HG03575 (cell line): ENCODE data around the gene FARP1.

Source experiments
- ATAC-seq: cut with Tn5 transposase; IDR thresholded peaks from one replicate; pipeline ENCODE4 v1.9.1; 2021; ENCODE audit not compliant: unreplicated experiment, insufficient number of reproducible peaks, low FRiP score; ENCODE audit errors: extremely low read depth

The FARP1 gene

DNA sequence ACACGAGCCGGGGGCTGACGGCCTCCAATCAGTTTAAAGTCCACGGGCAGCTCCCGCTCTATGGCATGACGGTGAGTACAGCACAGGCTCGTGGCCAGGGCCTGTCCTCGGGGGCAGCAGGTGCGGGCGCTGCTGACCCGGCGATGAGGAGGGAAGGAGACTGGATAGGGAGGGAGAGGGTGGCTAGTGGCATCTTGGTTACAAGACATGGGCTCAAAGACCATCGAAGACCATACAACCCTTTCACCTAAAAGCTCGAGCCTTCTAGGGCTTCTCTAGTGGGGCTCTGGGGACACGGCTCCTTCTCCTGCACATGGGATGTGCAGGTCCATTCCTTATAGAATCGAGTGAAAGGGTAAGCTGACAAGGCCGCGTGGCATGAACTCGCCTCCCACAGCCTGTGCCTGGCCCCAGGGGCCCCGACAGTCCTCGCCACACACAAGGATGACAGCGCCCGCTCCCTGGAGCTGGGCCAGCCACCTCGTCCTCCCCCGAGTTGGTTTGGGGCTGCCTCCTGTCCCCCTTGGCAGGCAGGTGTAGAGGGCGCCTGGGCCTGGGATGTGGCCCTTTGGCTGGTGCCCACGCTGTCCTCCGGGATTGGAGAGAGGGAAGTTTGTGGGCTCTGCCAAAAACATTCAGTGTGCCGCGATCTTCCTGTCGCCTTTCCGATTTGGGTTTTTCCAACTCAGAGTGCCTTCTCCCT lies 296.4 kb downstream of the FARP1 start:
- ATAC-seq: no peak

GRCh38 chr13:98439896-98440295 lies 297.0 kb downstream of the FARP1 start:
- no peak for ATAC-seq

GRCh38 chr13:98440390-98441055 lies 297.6 kb downstream of the FARP1 start:
- ATAC-seq: no peak

- ATAC-seq: no peak
Observed at GRCh38 chr13:98441056-98441676, 298.3 kb downstream of the FARP1 start.

GRCh38 chr13:98442391-98443230 lies 299.7 kb downstream of the FARP1 start:
- ATAC-seq: no peak

DNA sequence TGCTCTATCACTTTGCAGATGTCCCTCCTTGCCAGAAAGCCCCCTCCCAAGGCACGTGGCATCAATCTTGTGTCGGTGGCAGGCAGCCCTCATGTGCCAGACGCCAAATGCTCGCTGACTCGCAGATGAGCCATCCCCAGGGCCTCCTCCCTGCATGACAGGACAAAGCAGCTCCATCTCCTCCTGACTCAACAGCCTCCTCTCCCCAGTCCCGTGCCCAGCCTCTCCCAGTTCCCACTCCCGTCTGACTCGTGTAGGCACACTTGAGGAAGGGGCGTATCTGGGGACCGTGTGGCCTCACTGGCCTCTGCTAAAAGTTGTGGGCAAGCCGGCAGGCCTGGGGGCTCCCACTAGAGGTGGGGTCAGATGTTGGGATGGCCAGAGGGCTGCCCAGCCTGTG lies 300.4 kb downstream of the FARP1 start:
- no peak for ATAC-seq

- ATAC-seq: no peak
Observed at GRCh38 chr13:98443800-98444325, 301.0 kb downstream of the FARP1 start.

GRCh38 chr13:98444381-98444780 lies 301.5 kb downstream of the FARP1 start:
- ATAC-seq: no peak

DNA sequence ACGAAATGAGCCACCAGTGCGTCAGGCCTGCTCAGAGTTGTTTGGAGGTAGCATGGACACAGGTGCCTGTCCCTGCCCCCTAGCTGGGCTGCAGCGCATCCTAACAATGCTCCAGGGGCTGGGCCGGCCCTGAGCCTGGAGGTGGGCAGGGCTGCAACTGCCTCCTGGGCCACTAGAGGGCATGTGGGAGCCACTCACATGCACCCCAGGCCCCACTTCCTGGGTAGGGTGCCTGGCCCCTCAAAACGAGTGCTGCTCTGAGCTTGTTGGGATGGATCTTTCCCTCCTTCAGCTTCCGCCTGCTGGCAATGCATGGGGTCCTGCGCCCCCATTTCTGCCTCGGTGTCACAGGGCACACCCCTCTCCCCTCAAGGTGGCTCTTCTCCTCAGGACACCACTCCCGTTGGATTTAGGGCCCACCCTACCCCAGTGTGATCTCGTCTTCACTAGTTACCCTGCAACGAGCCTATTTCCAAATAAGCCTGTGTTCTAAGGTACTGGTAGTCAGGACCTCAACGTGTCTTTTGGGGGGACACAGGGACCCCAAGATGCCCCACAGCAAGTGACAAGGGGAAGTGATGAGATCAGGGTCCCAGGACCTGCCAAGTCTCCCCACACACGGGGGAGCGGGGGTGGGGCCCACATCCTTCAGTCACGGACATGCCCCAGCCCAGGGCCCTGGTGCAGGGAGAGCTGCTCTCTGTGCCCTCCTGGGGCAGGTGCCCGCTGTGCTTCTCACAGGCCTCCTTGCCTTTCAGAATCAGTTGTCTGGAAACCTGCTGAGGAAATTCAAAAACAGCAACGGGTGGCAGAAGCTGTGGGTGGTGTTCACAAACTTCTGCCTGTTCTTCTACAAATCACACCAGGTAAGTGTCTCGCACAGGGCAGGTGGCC lies 302.7 kb downstream of the FARP1 start:
- no peak for ATAC-seq

GRCh38 chr13:98446234-98446621 lies 303.3 kb downstream of the FARP1 start:
- ATAC-seq: no peak

DNA sequence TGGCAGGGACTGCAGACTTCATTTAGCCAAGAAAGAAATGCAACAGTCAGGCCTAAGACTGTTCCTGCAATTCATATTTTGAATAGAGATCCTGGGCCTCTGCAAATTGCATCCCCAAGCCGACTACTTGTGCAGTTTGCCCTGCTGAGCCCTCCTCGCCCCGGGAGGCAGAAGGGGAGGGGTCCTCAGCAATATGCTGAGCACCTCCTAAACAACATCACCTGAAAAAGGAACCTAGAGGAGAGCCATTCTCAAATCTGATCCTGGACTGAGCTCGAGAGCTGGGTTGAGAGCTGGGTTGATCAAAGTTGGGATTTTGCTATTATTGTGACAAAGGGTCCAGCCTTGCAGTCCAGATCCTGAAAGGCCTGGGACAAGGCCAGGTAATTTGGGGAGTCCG lies 304.2 kb downstream of the FARP1 start:
- no peak for ATAC-seq

- no peak for ATAC-seq
Observed at GRCh38 chr13:98447881-98448641, 305.2 kb downstream of the FARP1 start.

DNA sequence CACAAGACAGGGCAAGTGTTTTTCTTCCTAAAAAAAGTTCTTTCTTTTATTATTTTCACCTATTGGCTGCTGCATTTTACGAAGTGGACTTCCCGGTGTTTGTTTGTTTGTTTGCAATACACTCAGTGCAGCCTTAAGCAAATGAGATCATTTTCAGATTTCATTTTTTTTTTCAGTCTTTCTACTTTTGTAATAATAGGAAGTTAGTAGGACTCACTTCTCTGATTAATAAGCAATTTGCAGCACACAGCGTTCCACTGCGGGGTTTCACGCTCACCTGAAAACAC lies 305.7 kb downstream of the FARP1 start:
- ATAC-seq: no peak

GRCh38 chr13:98449273-98449672 lies 306.4 kb downstream of the FARP1 start:
- ATAC-seq: no peak

GRCh38 chr13:98450026-98450425 lies 307.1 kb downstream of the FARP1 start:
- ATAC-seq: no peak

GRCh38 chr13:98450539-98451111 lies 307.7 kb downstream of the FARP1 start:
- ATAC-seq: no peak

DNA sequence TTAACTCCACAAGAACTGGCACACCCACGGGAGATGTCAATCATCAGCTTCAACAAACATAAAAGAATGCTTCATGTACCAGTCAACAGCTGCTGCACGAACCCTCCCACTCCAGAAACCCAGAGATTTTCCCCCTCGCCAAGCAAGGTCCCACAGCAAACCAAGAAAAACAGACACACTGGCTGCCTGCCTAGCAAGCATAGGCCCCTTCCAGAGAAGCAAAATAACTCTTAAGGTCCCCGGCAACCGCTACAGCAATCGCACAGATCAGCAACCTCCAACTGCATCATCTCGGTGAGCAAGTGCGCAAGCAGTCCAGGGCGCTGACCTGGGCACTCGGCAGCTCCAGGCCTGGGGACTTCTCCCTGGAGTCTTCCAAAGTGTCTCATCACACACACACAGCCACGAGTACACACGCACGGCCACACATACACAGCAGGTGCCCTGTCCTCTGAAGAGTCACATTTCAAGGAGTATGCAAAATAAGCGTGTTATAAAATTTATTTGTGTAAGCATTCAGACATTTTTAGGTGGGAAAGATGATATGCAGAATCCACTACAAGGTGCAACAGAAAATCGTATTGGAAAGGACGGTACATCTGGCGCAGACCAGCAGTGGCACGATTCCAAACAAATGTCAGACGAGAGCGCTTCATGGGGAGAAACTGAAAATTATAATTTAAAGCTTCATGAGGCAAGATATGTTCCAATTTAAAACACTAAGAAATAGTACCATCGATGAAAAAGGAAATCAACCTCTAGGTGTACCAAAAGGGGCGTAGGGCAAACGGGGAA lies 309.0 kb downstream of the FARP1 start:
- no peak for ATAC-seq
